Fibroblast of skin of right quadriceps (primary cell): ENCODE data around the gene LIAS.
"Not testable (repeated sequence)": the region's sequence is repeated elsewhere in the genome, so short reads cannot be mapped to it uniquely, and the experiment has no call there.

ENCODE experiments used
- DNase-seq: peaks from one replicate; pipeline ENCODE4 v3.0.0-alpha.2; 2013

The LIAS gene

DNA sequence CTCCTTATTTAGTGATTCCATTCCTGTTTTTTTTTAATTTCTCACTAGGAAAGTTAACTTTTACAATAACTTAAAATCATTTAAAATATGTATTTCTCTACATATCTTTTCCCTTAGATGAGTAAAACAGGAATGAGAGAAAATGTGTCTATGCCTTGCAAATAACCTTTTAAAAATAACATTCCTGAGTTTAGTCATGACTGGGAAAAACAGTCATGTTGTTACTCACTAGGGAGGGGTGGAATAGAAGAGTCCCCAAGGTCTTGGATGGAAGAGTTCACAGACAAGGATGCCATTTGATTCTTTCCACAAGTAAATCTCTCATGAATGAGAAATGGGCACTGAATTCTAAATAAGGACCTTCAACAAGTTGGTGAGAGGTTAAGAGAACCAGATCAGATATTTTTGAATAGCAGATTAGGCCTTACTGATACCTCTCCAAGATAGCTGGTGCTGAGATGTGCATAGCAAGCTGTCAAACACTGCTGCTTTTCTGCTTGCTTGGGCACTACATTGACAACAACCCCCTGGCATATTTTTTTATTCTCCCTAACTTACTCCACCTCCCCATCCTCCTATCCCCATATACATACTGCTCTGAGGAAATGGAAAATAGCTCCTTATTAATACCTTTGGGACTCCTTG lies 43.3 kb downstream of the LIAS start:
- peak; percentile 83 for DNase-seq

- peak; percentile 27 for DNase-seq
These were observed 43.8 kb downstream of the LIAS start for GRCh38 chr4:39502664-39503035.

DNA sequence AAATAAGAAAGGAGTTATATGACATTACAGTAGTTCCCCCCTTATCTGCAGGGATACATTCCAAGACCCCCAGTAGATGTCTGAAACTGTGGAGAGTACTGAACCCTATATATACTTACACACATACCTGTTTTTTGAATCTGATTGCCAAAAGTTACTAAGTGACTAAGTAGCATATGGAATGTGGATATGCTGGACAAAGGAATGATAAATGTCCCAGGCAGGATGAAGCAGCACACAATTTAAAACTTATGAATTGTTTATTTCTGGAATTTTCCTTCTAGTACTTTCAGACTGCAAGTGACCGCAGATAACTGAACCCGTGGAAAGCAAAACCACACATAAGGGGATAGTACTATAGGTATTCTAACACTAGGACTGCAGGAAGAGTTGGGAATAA lies 45.7 kb downstream of the LIAS start:
- no peak for DNase-seq

GRCh38 chr4:39505581-39505980 lies 46.7 kb downstream of the LIAS start:
- DNase-seq: no peak

GRCh38 chr4:39510348-39510929 lies 51.6 kb downstream of the LIAS start:
- no peak for DNase-seq

DNA sequence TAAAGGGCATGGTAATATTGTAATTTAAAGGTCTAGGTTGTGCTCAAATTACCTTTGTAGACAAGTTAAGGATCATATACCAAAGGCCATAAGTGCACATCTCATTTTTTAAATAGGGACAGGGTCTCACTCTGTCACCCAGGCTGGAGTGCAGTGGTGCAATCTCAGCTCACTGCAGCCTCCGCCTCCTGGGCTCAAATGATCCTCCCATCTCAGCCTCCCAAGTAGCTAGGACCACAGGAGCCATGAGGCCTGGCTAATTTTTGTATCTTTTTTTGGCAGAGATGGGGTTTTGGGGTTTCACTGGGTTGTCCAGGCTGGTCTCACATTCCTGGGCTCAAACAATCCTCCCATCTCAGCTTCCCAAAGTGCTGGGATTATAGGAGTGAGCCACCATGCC lies 55.4 kb downstream of the LIAS start:
- DNase-seq: not testable (repeated sequence)

GRCh38 chr4:39514888-39515401 lies 56.1 kb downstream of the LIAS start:
- no peak for DNase-seq

DNA sequence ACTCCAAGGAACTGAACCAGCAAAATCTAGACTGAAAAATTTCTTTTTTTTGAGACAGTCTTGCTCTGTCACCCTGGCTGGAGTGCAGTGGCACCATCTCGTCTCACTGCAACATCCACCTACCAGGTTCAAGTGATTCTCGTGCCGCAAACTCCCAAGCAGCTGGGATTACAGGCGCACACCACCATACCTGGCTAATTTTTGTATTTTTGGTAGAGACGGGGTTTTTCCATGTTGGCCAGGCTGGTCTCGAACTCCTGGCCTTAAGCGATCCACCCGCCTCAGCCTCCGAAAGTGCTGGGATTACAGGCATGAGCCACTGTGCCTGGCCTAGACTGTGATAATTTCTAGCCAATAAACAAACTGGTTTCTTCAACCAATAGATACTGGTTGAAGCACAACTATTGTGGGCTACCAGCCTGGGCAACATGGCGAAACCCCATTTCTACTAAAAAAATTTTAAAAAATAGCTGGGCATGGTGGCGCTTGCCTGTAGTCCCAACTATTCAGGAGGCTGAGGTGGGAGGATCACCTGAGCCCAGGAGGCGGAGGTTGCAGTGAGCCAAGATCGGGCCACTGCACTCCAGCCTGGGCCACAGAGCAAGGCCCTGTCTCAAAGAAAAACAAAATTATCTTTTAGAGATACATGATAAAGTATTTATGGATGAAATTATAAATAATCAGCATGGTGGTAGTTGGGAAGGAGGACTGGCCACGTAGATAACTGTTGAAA lies 57.0 kb downstream of the LIAS start:
- not testable (repeated sequence) for DNase-seq

DNA sequence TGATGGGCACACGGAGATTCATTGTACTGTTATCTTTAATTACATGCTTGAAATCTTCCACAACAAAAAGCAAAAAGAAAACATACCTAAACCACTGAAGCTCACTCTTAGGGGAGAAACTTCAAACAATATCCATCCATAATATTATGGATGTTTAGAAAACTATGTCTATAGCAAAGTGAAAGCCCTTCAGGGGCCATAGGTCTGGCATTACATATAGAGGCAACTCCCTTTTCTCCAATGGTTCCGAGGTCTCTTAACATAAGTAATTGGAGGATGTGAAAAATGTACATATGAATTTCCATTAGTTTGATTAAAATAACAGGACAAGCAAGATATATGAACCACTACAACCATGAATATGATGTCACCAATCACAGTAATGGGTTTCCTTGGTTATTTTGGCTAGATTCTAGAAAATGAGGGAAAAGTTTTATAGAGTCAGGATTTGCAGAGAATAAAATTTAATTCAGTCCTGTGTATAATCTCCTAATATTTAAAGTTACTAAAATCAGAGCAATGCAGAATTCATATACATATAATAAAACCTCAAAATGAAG lies 57.6 kb downstream of the LIAS start:
- no peak for DNase-seq

- DNase-seq: no peak
These were observed 59.6 kb downstream of the LIAS start for GRCh38 chr4:39518484-39518883.

GRCh38 chr4:39521253-39521919 lies 62.5 kb downstream of the LIAS start:
- DNase-seq: peak; percentile 77

GRCh38 chr4:39522068-39522467 lies 63.2 kb downstream of the LIAS start:
- DNase-seq: no peak

DNA sequence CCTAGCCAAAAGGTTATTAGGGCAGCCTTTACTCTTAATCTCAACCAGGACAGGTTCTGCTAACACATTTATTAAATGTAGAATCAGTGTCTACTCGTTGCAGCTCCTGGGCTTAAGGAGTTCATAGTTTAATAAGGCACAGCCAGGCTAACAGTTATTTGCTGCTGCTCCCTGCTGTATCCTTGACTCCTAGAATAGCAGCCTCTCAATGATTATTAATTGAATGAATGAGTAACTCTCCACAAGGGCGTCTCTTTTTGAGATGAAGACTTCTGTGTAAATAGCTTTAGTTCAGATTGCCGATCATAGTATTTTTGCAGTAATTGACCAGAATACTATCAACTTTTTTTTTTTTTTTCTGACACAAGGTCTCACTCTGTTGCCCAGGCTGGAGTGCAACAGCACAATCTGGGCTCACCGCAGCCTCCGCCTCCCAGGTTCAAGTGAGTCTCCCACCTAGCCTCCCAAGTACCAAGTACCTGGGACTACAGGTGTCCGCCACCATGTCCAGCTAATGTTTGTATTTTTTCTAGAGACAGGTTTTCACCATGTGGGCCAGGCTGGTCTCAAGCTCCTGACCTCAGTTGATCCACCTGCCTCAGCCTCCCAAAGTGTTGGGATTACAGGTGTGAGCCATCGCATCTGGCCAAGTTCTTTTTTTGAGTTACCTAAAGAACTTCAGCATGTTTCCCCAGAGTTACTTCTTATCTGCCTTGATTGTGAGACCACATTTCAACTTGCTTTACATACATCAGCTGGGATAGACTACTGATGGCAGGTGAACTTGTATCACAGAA lies 65.5 kb downstream of the LIAS start:
- no peak for DNase-seq

- no peak for DNase-seq
These were observed 67.2 kb downstream of the LIAS start for GRCh38 chr4:39525822-39526690.

- DNase-seq: peak; percentile 9
These were observed 68.0 kb downstream of the LIAS start for GRCh38 chr4:39526765-39527295.

DNA sequence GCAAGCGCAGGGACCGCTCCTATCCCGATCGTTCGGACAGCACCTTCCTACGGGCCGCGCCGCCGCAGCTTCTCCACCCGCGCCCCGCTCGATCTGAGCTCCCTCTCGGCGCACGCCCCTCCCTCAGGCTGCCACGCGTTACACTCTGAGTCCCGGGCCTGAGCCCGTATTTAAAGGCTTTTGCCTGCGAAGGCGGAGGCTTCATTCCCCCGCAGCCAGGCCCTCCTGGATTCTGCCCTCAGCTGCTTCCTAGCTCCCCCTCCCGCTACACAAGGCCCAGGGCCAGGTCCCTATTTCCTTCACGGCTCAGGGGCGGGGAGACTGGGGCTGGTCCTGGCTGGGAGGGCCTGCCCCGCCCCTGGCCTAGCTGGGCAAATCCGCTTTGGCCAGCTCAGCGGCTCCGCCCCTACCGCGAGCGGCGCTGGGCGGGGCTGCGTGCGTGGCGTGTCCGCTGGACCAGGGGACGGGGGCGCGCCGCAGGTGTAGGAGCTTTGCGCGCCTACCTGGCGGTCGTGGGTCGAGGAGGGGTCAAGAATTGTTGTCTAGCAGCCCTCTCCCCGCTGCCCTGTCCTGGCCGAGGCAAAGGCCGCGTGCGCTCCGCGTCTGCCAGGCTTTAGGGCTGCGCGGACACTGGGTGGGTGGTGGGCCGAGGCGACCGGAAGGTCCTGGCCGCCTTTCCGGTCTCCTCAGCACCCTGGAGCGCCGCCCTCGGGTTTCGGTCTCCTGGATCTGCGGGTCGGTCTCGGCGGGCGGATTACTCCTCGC lies 68.6 kb downstream of the LIAS start, which contains the start of gene UGDH:
Gene UGDH, minus strand, starts transcription at position 144 of the 765 bp plus-strand sequence. CDS start 5,927 bp downstream, outside the sequence.
- peak; percentile 99 for DNase-seq

DNA sequence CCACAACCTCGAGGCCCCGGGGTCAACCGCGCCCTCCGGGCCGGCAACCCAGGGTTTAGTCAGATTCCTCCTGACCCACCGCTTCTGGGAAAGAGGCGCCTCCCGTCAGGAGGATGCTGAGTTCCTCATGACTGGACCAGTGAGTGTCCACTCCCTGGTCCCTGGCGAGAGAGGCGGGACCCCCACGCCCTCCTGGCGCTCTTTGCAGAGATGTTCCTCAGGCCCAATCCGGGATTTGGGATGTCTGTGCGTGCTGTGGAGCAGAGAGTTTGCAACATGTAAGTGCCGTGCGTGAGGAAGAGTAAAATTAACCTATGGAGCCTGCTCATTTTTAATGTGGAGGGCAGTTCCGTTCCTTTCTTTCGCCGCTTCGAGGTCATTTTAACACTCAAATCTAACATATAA lies 69.2 kb downstream of the LIAS start:
- no peak for DNase-seq
